ENCODE results near the gene CLCN5.

- no peak for TF ChIP-seq POLR2A (IDR thresholded peaks at IDR 0.05; ENCODE audit: low read depth, low read length)
- no peak for TF ChIP-seq POLR2AphosphoS5 (IDR thresholded peaks at IDR 0.05; ENCODE audit: low read depth, low read length)
- TF ChIP-seq TAF1 (IDR thresholded peaks at IDR 0.05; ENCODE audit: low read depth, low read length), result no peak
- TF ChIP-seq POU2F2 (IDR thresholded peaks at IDR 0.05; ENCODE audit: low read depth, low read length), result no peak
- no peak for TF ChIP-seq SPI1 (IDR thresholded peaks at IDR 0.05; ENCODE audit: low read depth, low read length)
- no peak for TF ChIP-seq PAX5 (IDR thresholded peaks at IDR 0.05; ENCODE audit: insufficient read depth, low read length, severe bottlenecking)
These were observed 114.0 kb downstream of the CLCN5 start for GRCh38 chrX:50036426-50036825.
